ENCODE measurements around the gene RNF144A. TPM values are rescaled to one million over a fixed set of nuclear protein-coding genes. Genes with fewer than 3 reads are reported as not detected.
A peak's percentile ranks its signal among the peaks of the same experiment; 100 is the strongest.

RNF144A gene
- total RNA-seq, 2 donors from 2014 or later, result 13.6 to 29.2 TPM

DNA sequence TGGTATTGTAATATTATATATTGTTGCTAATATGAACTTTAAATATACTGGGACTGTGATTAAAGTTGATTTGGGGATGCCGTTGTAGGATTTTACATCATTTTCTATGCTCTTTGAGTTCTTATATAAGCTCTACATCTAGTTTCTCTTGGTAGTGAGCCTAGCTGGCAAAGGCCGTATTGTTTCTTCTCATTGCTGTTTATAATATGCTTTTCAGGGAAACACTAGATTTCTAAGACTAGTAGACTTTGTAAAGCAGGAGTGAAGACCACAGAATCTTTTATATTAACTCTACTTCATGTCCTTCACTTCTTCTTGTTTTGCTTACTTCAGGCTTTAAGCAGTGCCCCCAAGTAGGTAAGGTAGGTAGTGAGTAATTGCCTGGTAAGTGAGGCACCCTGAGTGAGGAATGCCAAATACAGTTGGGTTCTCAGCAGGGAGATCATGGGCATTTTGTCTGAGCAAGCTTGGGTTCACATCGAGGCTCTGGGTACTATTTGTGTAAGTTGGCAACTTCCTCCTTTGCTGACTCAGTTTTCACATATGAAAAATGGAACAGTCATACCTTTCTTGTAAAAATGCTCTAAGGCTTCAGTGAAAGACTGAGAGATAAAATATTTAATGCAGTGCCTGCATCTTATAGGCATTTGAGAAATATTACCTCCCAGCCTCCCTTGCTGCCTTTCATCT, 96.4 kb downstream of the RNF144A start:
- Mint-ChIP-seq H3K9me3 (no peaks in the 10 kb centered on the region), H3K4me3 (no peak overlapping the region), H3K27me3 (no peaks in the 10 kb centered on the region), H3K27ac (peak overlapping the region; percentile 61), H3K4me1 (peaks cover 34% of the 10 kb centered on the region), H3K36me3 (ENCODE audit: low read depth) (peaks cover 32% of the 10 kb centered on the region)
- ATAC-seq (replicated peaks), result peak; percentile 81

- no peak for ATAC-seq (replicated peaks)
- H3K36me3 Mint-ChIP-seq (ENCODE audit: low read depth), result peaks cover 35% of the 10 kb centered on the region
- no peaks in the 10 kb centered on the region for H3K27me3 Mint-ChIP-seq
- H3K4me3 Mint-ChIP-seq, result no peak overlapping the region
- no peaks in the 10 kb centered on the region for H3K9me3 Mint-ChIP-seq
- H3K4me1 Mint-ChIP-seq, result peaks cover 34% of the 10 kb centered on the region
- peak overlapping the region; percentile 61 for H3K27ac Mint-ChIP-seq
Observed at GRCh38 chr2:7014174-7014640, 97.0 kb downstream of the RNF144A start.

DNA sequence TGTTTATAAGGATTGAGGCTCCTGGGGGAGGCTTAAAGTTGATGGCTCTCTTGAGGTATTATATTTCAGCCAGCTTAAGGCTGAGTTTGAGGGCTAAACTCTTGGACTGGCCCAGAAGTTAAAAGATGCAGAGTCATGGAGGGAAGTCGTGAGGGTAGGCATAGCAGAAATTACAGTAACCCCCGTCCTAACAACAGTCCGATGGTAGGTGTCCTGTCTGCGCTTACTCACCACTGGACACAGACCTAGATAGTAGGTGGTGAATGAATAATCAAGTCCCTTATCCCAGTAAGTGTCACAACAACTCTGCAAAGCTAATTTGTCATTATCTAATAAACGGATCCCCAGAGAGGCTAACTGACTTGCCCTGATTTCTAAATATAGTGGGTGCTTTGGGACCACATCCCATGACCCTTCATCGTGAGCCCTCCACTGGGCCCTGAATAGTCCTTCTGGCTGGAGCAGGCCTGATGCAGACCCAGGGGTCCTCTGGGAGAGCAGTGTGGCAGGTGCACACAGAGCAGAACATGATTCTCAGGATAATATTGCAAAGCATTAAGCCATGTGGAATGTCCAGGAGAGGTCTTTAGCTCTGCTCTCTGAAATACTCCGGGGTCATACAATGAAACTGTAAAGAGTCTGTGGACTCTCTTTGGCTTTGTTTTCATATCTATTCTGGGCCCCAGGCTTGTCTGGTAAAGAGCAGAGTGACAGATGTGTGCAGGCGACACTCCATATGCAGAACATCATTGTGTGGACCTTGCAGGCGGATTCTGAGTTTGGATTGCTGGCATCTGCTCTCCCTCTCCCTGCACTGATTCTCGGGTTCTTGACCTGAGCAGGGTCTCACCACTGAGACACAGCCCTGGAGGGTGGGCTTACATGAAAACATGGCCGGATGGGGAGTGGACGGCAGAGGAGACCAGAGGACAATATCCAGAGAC, 98.1 kb downstream of the RNF144A start:
- H3K36me3 Mint-ChIP-seq (ENCODE audit: low read depth), result peaks cover 42% of the 10 kb centered on the region
- no peaks in the 10 kb centered on the region for H3K9me3 Mint-ChIP-seq
- H3K4me3 Mint-ChIP-seq, result no peak overlapping the region
- ATAC-seq (replicated peaks), result no peak
- H3K27me3 Mint-ChIP-seq, result no peaks in the 10 kb centered on the region
- no peak overlapping the region for H3K27ac Mint-ChIP-seq
- peaks cover 34% of the 10 kb centered on the region for H3K4me1 Mint-ChIP-seq

DNA sequence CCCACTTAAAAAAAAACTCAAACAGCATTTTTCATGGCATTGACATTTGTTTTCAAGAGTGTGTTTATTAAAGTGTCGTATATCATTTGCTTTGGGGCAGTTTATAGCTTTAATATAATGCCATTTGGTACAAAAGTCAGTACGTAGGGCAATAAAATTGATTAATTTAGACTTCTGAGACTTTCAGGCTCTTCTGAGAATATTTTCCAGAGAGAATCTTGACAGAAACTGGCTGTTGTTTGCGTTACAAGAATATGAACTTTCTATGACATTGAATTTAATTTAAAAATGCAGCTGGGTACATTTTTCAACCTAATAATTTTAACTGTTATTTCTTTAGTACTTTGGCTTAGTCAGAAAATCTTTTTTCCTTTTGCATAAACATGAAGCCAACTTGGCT, 98.9 kb downstream of the RNF144A start:
- H3K36me3 Mint-ChIP-seq (ENCODE audit: low read depth), result peaks cover 51% of the 10 kb centered on the region
- H3K27me3 Mint-ChIP-seq, result no peaks in the 10 kb centered on the region
- no peak overlapping the region for H3K4me3 Mint-ChIP-seq
- peaks cover 34% of the 10 kb centered on the region for H3K4me1 Mint-ChIP-seq
- no peak overlapping the region for H3K27ac Mint-ChIP-seq
- H3K9me3 Mint-ChIP-seq, result no peaks in the 10 kb centered on the region
- no peak for ATAC-seq (replicated peaks)

DNA sequence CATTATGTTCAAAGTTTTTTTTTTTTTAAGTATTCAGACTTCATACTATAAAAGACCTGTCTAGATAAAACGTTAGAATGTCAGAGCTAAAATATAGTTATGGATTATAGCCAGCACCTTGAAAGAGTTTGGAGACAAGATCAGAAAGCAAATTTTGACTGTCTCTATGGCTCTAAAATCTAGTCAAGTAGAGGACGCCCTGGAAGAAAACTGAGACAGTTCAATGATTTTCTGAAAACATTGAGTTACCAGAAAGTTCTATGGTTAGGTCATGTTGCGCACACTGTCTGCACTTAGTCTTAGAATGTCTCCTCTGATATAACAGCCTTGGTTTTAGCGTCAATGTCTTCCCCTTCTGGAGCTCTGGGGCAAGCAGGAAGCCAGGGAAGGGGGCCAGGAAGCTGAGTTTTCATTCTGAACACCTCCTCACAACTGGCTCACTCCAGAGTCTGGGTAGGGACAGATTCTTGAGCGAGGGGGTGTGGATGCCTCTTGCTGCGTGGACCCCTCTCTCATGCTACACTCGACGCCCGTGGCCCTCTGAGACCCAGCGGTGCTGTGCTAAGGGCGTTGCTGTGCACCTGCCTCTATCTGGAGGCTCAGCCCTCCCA, 99.5 kb downstream of the RNF144A start:
- H3K4me1 Mint-ChIP-seq, result peaks cover 30% of the 10 kb centered on the region

DNA sequence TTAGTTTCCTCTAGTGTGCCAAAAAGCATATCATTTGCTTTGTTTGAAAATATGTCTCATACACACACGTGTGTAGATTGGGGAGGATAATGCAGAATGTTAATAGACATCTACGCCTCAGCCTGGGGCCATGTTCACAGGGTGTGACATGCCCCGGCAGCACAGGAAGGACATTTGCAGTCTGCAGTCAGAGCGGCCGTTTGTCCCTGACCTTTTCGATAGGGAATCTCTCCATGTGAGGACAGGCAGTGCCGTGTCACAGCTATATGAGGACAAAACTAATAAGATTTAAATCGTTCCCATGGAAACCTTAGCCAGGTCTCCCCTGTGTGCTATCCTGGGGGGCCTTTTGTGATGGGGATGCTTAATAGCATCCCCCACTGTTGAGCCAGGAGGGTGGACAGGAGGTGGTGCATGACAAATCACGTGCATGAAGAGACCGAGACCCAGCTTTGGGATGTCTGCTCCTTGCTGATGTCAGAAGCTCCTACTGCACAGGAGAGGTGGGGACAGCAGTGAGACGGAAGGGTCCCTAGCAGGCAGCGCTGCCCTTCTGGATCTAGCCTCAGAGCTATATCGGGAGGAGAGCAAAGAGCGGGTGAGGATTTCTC, 100.6 kb downstream of the RNF144A start:
- Mint-ChIP-seq H3K36me3 (ENCODE audit: low read depth) (peaks cover 67% of the 10 kb centered on the region), H3K4me3 (no peak overlapping the region), H3K27ac (no peak overlapping the region), H3K27me3 (no peaks in the 10 kb centered on the region), H3K4me1 (peaks cover 19% of the 10 kb centered on the region), H3K9me3 (no peaks in the 10 kb centered on the region)
- ATAC-seq (replicated peaks), result no peak

More for the DNA sequence above, 99.5 kb downstream of the RNF144A start:
- peaks cover 56% of the 10 kb centered on the region for H3K36me3 Mint-ChIP-seq (ENCODE audit: low read depth)
- no peak overlapping the region for H3K27ac Mint-ChIP-seq
- H3K4me3 Mint-ChIP-seq, result no peak overlapping the region
- no peaks in the 10 kb centered on the region for H3K27me3 Mint-ChIP-seq
- no peaks in the 10 kb centered on the region for H3K9me3 Mint-ChIP-seq
- no peak for ATAC-seq (replicated peaks)

GRCh38 chr2:7018282-7018701, 101.1 kb downstream of the RNF144A start:
- peaks cover 72% of the 10 kb centered on the region for H3K36me3 Mint-ChIP-seq (ENCODE audit: low read depth)

GRCh38 chr2:7018767-7019166, 101.6 kb downstream of the RNF144A start:
- no peak overlapping the region for H3K27ac Mint-ChIP-seq
- no peak for ATAC-seq (replicated peaks)

More at GRCh38 chr2:7018282-7018701, 101.1 kb downstream of the RNF144A start:
- H3K27me3 Mint-ChIP-seq, result no peaks in the 10 kb centered on the region
- no peak overlapping the region for H3K27ac Mint-ChIP-seq
- H3K4me1 Mint-ChIP-seq, result peaks cover 14% of the 10 kb centered on the region
- ATAC-seq (replicated peaks), result no peak
- no peak overlapping the region for H3K4me3 Mint-ChIP-seq
- H3K9me3 Mint-ChIP-seq, result no peaks in the 10 kb centered on the region

GRCh38 chr2:7019191-7019590, 102.0 kb downstream of the RNF144A start:
- H3K9me3 Mint-ChIP-seq, result no peaks in the 10 kb centered on the region
- H3K36me3 Mint-ChIP-seq (ENCODE audit: low read depth), result peaks cover 81% of the 10 kb centered on the region
- H3K4me3 Mint-ChIP-seq, result no peak overlapping the region
- no peaks in the 10 kb centered on the region for H3K27me3 Mint-ChIP-seq
- no peak overlapping the region for H3K27ac Mint-ChIP-seq
- peaks cover 5% of the 10 kb centered on the region for H3K4me1 Mint-ChIP-seq
- ATAC-seq (replicated peaks), result no peak

More at GRCh38 chr2:7018767-7019166, 101.6 kb downstream of the RNF144A start:
- H3K4me1 Mint-ChIP-seq, result peaks cover 9% of the 10 kb centered on the region
- H3K4me3 Mint-ChIP-seq, result no peak overlapping the region
- peaks cover 77% of the 10 kb centered on the region for H3K36me3 Mint-ChIP-seq (ENCODE audit: low read depth)
- H3K9me3 Mint-ChIP-seq, result no peaks in the 10 kb centered on the region
- H3K27me3 Mint-ChIP-seq, result no peaks in the 10 kb centered on the region

GRCh38 chr2:7020059-7020458, 102.8 kb downstream of the RNF144A start:
- no peak overlapping the region for H3K4me3 Mint-ChIP-seq
- peaks cover 84% of the 10 kb centered on the region for H3K36me3 Mint-ChIP-seq (ENCODE audit: low read depth)
- no peak for ATAC-seq (replicated peaks)
- no peaks in the 10 kb centered on the region for H3K4me1 Mint-ChIP-seq
- no peaks in the 10 kb centered on the region for H3K9me3 Mint-ChIP-seq
- H3K27me3 Mint-ChIP-seq, result no peaks in the 10 kb centered on the region
- no peak overlapping the region for H3K27ac Mint-ChIP-seq

- Mint-ChIP-seq H3K9me3 (no peaks in the 10 kb centered on the region), H3K4me3 (no peak overlapping the region), H3K27ac (no peak overlapping the region), H3K4me1 (no peaks in the 10 kb centered on the region), H3K36me3 (ENCODE audit: low read depth) (peaks cover 83% of the 10 kb centered on the region), H3K27me3 (no peaks in the 10 kb centered on the region)
- no peak for ATAC-seq (replicated peaks)
Observed at GRCh38 chr2:7020468-7020867, 103.3 kb downstream of the RNF144A start.

GRCh38 chr2:7020939-7021470, 103.8 kb downstream of the RNF144A start:
- Mint-ChIP-seq H3K4me1 (no peaks in the 10 kb centered on the region), H3K27ac (no peak overlapping the region), H3K27me3 (no peaks in the 10 kb centered on the region), H3K4me3 (no peak overlapping the region), H3K36me3 (ENCODE audit: low read depth) (peaks cover 79% of the 10 kb centered on the region), H3K9me3 (no peaks in the 10 kb centered on the region)
- ATAC-seq (replicated peaks), result no peak

DNA sequence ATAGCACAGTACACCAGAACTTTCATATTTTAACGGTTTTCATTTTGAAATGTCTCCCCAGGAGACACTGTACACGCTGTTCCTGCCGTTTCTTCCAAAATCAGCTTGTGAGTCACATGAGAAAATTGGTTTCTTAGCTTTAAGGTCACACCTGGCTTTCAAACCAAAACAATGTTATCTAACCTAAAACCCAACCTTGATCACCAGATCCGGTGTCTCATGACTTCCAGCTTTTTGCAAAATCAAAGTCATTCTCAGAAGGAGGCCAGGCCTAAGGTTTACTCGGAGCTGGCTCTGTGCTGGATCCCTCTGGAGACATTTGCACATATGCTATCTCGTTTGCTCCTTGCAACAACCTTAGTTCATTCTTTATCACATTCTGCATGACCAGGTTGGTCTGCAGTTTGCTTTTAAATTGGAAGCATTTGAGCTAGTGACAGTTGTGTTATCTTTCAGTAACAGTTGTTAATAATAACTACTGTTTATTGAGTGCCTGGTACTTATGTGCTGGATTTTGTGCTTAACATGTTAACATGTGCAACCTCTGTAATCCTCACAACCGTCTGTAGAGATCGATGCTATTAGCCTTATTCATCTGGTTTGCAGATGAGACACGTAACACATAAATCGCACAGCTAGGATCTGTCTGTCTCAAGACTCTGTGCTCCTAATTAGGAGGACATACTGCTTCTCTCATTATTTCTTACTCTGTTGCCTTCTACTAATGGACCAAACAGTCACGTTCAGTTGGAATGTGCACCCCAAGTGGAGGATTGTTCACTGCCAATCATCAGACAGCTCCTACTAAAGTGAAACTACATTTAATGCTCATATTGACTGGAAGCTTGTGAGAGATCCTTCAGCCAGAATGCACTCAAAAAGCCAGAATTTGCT, 105.5 kb downstream of the RNF144A start:
- Mint-ChIP-seq H3K4me3 (no peak overlapping the region), H3K9me3 (no peaks in the 10 kb centered on the region), H3K27me3 (no peaks in the 10 kb centered on the region), H3K36me3 (ENCODE audit: low read depth) (peaks cover 81% of the 10 kb centered on the region), H3K27ac (no peak overlapping the region), H3K4me1 (no peaks in the 10 kb centered on the region)
- no peak for ATAC-seq (replicated peaks)
